T-helper 2 cell (primary cell): Measurements from ENCODE around the gene HOXA13.

Experiments
- DNase-seq, 5 experiments: peaks; one replicate each; pipeline versions ENCODE4 v3.0.0 to v3.0.0-alpha.2; 2012 to 2022

HOXA13 gene

DNA sequence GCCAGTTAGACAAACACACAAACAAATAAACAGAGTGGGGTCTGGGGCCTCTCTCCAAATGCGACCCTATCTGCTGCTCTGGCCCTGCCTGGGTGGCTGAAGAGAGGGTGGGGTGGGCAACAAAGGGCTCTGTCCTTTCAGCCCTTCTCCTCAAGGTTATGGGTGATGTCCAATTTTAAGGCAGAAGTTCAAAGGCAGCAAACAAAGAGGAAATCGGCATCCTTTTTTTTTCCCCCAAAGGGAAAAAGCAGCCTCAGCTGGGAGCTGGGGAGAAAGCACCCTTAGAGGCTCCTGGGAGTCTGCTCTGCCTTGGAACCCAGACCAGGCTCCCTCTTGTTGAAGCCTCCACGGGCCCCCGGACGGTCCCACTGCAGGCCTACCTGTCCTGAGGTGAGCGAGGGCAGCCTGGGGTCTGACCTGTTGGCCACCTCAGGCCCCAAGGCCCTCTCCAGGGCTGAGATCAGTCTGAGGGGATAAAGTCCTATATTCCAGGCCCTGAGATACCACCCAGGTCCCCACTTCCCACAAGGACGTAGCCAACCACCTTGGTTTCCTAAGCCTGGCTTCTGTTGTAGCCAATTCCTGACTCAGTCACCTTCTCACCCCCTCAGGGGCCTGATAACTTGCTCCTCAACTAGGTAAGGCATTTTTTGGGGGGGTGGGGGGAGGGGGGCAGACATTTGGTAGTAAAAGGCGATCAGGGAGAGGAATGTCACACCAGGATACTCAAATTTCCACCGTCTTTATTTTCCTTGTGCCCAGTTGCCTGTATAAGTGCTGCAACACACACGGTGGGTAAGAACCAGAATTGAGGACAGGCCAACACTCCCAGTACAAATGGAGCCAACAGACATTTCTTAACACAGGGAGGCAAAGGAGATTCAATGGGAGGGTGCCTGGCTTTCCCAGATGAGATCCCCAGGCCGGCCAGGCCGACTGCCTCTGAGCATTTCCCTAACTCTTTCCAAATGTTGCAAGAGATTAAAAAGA lies 19.2 kb downstream of the HOXA13 start:
- DNase-seq = peak in 1 of 5 experiments; percentile 4

DNA sequence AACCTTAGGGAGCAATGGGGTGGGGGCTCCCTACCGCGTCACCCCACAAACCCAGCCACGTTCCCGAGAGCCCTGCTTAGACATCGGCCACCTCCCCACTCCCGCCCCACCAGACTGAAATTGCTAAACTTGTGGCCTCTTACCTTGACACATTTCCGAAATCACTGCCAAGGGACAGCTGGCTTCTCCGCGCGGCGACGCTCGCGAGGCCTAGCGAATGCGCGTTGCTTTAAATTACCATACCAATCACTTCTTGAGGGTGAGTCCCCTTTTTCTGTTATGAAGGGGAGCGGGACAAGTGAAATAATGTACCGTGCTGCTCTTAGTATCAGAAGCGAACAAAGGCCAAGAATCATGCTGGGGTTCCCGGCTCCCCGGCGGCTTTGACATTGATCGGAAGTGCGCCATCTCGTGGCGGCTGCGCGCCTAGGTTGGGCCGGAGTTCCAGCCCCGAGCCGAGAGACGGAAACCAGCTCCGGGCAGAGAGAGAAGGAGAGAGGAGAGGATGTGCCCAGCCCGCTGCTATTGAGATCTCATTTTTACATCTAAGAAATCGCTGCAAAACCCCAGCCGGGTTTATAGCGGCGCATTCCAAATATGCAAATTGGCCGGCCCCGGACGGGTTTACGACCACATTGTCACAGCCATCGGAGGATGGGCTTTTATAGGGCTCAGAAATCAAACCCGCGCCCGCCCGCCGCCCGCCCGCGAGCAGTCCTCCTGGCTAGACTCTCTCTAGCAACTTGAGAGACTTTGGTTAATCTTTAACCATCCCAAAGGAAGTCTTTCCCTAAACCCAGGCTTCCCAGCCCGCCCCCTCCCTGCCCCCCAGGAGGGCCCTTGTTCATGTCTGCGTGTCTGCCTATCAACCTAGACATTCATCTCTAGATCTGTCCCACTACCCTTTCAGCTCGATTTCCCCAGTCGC lies 20.1 kb downstream of the HOXA13 start:
- peak in 4 of 5 experiments; percentile 0 to 58 (median 42) for DNase-seq

DNA sequence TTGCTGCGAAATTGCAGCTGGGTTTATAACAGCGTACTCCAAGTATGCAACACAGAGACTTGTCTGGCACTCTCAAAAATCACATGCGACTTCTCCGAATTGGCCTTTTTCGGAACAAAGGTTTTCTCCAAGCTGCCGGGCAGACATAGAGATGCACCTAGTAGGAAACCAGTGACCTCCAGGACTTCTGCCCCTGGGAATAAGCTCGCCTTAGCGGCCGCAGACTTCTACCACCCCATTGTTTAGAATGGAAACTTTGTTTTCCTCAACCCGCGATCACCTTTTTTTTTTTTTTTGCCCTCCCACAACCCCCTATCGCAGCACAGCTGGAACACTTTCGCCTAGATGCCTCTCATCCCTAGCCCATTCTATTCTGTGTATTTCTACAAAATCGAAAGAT lies 20.9 kb downstream of the HOXA13 start:
- DNase-seq = no peak

DNA sequence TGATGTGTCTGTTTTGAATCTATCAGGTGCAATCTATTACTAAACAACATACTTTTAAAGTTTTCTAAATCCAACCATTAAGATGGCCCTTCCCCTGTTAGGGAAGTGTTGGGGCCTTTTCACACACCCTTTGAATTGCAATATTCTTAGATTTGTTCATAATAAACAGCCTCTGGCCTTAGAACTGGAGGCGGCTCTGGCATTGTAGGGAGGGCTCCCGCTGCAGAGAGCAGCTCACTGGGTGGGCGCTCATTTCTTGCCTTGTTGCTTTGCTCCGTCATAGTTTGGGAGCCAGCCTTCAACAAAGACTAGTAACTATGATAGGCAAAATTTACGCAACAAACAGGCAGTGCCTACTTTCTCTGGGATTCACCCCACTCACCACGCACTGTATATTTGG lies 21.5 kb downstream of the HOXA13 start:
- no peak for DNase-seq

- no peak for DNase-seq
Measured at GRCh38 chr7:27177795-27178320, 22.0 kb downstream of the HOXA13 start.

GRCh38 chr7:27176962-27177794 lies 22.7 kb downstream of the HOXA13 start:
- DNase-seq = peak in 1 of 5 experiments; percentile 2

DNA sequence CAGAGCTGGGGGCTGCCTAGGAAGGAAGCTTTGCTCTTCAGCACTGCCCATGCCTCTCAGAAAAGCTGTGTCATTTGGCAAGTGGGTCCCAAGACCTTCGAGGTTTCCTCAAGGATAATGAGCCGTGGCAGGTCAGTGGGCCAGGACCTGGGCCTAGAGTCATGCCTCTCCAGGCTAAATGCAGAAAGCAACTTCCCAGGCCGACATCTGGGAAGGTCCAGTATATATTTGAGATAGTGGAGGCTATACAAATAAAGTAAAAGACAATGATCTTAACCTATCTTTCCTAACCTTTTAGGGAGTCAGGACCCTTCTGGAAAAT lies 23.4 kb downstream of the HOXA13 start:
- no peak for DNase-seq

DNA sequence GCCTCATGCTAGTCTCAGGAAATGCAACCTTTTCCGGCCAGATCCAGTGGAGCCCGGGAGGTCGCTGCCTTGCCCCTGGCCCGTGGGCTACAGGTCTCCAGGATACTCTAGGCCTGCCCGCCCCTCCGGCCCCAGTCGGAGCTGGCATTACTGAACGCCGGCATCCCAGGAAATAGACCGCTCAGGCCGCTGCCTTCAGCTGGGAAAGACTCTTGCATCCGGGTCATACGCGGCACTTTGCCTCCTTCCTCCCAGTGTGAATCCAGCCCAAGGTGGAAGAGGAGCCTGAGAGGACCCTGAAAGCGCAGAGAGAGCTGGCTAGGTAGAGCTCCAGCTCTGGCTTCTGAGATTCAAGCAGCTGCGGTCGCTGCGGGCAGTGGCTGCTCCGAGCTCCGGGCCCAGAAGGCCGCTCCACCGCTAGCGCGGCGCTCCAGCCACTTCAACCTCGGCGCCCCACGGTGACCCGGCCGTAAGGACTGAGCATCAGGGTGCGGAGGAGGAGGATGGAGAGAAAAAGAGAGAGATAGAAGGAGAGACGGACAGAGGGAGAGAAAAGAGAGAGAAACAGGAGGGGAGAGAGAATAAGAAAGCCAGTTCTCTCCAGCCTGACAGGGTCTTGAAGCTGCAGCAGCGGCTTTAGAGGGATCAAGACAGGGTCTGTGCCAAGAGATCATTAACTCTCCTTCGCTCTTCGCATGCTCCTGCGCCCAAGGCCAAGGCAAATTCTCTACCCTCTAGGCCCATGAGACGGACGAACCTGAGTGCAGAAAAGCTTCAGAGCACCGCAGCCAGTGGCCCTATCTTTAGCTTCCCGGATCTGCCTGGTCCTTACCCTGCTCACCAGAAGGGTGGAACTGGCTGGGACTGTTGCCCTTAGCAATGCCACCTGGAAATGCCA lies 24.0 kb downstream of the HOXA13 start:
- DNase-seq = peak in 1 of 5 experiments; percentile 4

- peak in 1 of 5 experiments; percentile 5 for DNase-seq
Measured at GRCh38 chr7:27174874-27175625, 24.8 kb downstream of the HOXA13 start.

DNA sequence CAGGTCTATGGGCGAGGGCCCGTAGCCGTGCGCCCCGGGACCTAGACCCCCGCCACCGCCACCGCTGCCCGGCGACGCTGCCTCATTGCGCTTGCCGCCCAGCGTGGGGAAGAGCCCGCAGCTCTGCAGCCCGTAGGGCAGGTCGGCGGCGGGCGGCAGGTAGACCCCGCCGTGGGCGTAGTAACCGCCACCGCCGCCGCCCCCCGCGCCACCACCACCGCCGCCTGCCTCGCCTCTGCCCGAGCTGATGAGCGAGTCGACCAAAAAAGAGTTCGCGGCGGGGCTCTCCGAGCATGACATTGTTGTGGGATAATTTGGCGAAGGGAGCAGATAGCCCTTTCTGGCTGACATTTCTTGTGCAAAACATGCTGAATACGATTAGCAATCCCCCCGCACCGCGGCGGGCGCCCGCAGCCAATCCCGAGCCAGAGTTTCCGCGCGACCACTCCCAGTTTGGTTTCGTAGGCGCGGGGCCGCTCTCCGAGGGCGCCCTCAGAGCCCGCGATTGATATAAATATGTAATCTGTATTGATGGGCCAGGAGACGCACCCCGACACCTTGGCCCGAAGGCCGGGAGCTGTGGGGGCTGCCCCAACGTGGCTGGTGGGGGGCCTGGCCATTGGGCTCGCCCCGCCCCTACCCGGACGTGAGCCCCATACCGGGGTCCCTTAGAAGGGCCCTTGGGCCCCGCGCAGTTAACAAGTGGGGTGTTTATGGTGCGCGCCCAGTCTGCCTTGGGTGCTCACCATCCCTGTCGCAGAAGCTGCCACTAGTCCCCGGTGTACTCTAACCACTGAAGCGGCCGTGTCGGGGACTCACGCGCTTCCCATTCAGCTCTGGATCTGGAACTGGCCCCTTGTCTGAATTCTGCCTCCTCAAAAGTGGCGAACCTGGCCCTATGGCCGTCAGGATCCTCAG lies 25.7 kb downstream of the HOXA13 start, which contains the start of gene HOXA10:
Gene HOXA10, minus strand, starts transcription at position 365 of the 918 bp plus-strand sequence. Its CDS starts 14 bp downstream, at position 351.
- DNase-seq = peak in 1 of 5 experiments; percentile 11

DNA sequence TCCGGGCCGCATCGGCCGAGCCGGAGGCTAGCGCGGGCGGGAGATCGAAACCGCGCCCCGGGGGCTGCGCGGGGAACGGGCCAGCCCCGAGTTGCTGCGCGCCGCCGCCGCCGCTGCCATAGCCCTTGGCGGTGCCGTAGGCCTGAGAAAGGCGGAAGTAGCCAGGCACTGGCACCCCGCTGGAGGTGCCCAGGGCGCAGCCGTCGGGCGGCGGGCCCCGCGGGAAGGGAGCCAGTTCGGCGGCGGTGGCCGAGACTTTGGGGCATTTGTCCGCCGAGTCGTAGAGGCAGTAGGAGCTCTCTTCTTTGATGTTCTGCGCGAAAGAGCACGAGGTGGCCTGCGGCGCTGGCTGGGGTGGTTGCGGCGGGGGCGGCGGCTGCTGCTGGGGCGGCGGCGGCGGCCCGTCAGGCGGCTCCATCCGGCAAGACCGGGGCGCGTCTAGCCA lies 26.4 kb downstream of the HOXA13 start:
- peak in 1 of 5 experiments; percentile 12 for DNase-seq

DNA sequence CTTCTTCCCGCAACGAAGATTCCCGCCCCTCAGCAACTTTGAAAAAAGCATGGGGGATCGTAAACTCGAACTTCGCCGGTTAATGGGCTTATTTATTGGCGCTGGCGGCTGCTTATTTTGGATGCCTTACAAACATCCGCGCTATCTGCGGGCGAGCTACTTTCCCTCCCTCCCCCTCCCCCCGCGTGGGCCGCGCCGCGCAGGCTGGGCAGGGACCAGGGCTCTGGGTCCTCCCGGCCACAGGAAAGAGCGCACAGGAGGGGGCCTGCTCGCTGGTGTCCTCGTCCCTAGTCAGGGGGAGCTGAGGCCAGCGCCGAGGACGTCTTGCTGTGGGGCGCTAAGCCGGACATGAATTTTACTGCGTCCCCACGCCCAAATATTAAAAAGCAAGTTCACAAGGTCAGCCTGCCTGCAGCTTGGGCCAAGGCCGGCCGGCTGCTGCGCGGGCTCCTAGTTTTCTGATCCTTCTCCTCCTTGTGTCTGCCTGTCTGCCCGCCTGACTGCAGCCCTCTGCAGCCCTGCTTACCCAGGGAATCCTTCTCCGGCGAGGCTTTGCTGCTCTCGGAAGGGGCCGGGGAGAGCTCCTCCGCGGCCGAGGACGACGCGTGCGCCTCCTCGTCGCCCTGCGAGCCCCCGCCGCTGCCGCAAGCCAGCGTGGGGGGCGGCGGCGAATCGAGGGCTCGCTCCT lies 26.9 kb downstream of the HOXA13 start:
- peak in 1 of 5 experiments; percentile 9 for DNase-seq

DNA sequence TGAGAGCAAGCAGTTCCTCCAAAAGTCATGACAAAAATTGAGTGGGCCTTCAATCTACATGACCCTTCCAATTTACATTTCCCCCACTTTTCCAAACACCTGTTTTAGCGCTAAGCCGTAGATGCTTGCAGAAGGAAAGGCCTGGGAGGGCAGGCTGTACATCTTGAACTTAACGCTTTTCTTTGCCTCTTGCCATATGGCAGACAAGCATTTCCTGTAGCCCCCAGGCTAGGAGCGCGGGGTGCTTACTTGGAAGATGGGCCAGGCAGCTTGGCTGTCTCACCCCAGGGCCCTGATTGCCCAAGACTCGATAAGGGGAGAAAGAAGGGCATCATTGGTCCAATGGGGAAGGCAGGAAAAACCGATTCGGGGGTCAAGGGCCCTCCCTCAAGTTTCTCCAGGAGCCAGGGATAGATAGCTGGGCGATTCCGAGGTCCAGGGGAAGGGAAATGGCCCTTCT lies 27.5 kb downstream of the HOXA13 start:
- DNase-seq = no peak

- peak in 1 of 5 experiments; percentile 4 for DNase-seq
Measured at GRCh38 chr7:27171637-27172314, 28.1 kb downstream of the HOXA13 start.

DNA sequence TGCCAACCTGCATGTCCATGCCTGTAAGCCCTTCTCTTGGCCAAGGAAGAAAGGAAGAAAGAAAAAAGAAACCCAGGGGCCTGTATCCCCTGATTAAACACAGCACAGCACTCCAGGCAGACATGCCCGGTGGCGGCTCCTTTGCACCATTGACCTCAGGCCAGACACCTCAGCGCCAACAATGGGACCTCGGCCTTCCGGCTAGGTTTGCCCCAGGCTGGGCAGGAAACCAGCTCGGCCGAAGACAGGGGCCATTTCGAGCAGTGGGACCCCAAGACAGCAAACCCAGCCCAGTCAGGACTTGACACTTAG lies 28.6 kb downstream of the HOXA13 start:
- no peak for DNase-seq

- DNase-seq = no peak
Measured at GRCh38 chr7:27170426-27171324, 29.2 kb downstream of the HOXA13 start.
